ENCODE results near the gene RAD51AP1. TPM values are rescaled to one million over a fixed set of nuclear protein-coding genes. Genes with fewer than 3 reads are reported as not detected.
A peak's percentile ranks its signal among the peaks of the same experiment; 100 is the strongest.

RAD51AP1 gene
- total RNA-seq, 2 donors from 2014 or later: 0.86 to 1.3 TPM

DNA sequence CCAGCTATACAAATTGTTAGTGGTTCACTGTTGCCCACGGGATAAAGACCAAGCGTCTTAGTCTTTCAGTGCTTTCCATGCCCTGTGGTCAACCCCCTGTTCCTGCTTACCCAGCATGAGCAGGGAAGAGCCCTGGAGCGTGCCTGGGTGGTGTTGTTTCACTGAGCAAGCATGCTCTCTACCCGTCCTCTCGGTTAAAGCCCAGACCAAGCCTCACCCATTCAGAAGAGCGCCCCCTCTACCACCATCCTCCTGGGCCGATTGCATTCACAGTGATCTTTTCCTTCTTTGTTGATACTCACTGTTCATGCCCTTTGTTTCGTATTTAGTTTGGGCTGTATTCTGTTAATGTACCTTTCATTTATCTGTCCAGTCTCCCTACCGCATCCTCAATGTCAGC lies 48.4 kb downstream of the RAD51AP1 start:
- Histone ChIP-seq H3K4me1 (no peaks in the 10 kb centered on the region), H3K4me3 (no peak overlapping the region), H3K27me3 (no peaks in the 10 kb centered on the region), H3K9me3 (no peaks in the 10 kb centered on the region), H3K27ac (no peak overlapping the region), H3K36me3 (no peaks in the 10 kb centered on the region)
- TF ChIP-seq, protein P1, sequence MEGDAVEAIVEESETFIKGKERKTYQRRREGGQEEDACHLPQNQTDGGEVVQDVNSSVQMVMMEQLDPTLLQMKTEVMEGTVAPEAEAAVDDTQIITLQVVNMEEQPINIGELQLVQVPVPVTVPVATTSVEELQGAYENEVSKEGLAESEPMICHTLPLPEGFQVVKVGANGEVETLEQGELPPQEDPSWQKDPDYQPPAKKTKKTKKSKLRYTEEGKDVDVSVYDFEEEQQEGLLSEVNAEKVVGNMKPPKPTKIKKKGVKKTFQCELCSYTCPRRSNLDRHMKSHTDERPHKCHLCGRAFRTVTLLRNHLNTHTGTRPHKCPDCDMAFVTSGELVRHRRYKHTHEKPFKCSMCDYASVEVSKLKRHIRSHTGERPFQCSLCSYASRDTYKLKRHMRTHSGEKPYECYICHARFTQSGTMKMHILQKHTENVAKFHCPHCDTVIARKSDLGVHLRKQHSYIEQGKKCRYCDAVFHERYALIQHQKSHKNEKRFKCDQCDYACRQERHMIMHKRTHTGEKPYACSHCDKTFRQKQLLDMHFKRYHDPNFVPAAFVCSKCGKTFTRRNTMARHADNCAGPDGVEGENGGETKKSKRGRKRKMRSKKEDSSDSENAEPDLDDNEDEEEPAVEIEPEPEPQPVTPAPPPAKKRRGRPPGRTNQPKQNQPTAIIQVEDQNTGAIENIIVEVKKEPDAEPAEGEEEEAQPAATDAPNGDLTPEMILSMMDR (IDR thresholded peaks at IDR 0.05): no peak
- peak; percentile 26 for DNase-seq (ENCODE audit: low spot score)

DNA sequence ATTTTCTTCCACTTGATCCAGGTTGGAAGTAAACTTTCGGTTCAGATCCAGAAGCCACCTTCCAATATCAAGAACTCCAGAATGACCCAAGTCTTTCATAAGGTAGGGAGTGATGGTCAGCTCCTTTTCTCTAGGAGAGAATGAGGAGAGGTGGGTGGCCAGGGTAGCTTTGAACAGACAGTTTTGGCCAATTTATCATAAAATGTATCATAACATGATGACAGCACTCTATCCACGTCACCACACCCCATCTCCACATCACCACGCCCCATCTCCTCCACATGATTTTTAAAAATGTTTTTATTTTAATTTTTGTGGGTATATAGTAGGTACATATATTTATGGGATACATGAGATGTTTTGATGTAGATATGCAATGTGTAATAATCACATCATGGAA lies 50.2 kb downstream of the RAD51AP1 start:
- Histone ChIP-seq H3K4me3 (no peak overlapping the region), H3K36me3 (no peaks in the 10 kb centered on the region), H3K27me3 (no peaks in the 10 kb centered on the region), H3K9me3 (no peaks in the 10 kb centered on the region), H3K4me1 (no peaks in the 10 kb centered on the region), H3K27ac (no peak overlapping the region)
- TF ChIP-seq, protein P1 (IDR thresholded peaks at IDR 0.05): no peak
- DNase-seq (ENCODE audit: low spot score): no peak

DNA sequence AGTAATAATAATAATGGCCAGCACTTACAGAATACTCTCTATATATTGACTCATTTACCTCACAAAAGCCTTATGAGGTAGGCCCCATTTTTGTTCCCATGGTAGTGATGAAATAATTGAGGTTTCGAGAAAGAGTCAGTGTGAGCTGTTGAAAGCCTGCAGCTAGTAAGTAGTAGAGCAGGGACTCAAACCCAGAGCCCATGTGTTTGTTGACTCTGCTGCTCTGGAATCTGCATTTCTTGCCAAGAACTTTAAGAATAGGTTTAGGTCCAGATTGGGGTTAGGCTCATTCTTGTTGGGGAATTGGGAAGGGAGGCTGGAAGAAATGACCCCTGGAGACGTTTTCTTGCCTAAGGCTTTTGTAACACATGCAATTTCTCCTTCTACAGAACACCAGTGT lies 51.3 kb downstream of the RAD51AP1 start:
- DNase-seq (ENCODE audit: low spot score): no peak
- Histone ChIP-seq H3K36me3 (no peaks in the 10 kb centered on the region), H3K4me1 (no peaks in the 10 kb centered on the region), H3K4me3 (no peak overlapping the region), H3K27ac (no peak overlapping the region), H3K27me3 (no peaks in the 10 kb centered on the region), H3K9me3 (no peaks in the 10 kb centered on the region)
- TF ChIP-seq, protein P1 (IDR thresholded peaks at IDR 0.05): no peak

DNA sequence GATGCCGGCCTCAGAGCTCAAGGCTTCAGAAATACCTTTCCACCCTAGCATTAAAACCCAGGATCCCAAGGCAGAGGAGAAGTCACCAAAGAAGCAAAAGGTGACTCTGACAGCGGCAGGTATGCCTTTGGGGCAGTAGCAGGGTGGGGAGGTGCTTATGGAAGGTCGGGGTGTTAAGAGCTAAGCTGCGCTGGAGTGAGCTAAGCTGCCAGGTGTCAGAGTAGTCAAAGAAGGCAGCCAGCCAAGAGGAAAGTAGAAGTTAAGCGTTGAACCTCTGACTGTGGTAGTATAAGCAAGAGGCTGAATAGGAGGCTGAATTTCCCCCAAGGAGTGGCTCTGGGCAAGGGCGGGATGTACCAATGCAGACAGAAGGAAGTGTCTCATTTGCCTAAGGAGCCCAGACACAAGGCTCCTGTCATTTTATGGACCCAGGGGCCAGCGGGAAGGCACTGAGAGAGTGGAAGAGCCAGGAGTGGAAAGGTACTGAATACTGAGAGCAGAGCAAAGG lies 52.5 kb downstream of the RAD51AP1 start:
- no peak overlapping the region for H3K4me3 ChIP-seq
- TF ChIP-seq, protein P1 (IDR thresholded peaks at IDR 0.05): no peak
- H3K9me3 ChIP-seq: no peaks in the 10 kb centered on the region
- H3K36me3 ChIP-seq: no peaks in the 10 kb centered on the region
- no peaks in the 10 kb centered on the region for H3K4me1 ChIP-seq
- H3K27ac ChIP-seq: no peak overlapping the region
- no peak for DNase-seq (ENCODE audit: low spot score)
- H3K27me3 ChIP-seq: no peaks in the 10 kb centered on the region

DNA sequence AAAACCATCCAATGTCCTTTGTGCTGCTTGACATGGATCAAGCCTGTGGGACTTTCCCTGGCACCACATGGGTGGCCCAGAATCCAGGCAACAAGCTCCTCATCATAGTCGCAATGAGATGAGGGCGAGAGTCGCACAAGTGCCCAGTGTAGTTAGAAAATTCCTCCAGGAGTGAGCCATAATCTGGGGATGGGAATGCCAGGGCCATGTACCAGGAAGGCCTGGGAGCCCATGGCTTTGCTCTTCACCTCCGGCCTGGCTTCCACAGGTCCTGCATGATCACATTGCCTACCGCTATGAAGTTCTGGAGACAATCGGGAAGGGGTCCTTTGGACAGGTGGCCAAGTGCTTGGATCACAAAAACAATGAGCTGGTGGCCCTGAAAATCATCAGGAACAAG lies 57.2 kb downstream of the RAD51AP1 start:
- H3K27me3 ChIP-seq: no peaks in the 10 kb centered on the region
- H3K9me3 ChIP-seq: no peaks in the 10 kb centered on the region
- TF ChIP-seq, protein P1 (IDR thresholded peaks at IDR 0.05): no peak
- no peaks in the 10 kb centered on the region for H3K4me1 ChIP-seq
- H3K36me3 ChIP-seq: no peaks in the 10 kb centered on the region
- no peak for DNase-seq (ENCODE audit: low spot score)
- no peak overlapping the region for H3K4me3 ChIP-seq
- no peak overlapping the region for H3K27ac ChIP-seq

DNA sequence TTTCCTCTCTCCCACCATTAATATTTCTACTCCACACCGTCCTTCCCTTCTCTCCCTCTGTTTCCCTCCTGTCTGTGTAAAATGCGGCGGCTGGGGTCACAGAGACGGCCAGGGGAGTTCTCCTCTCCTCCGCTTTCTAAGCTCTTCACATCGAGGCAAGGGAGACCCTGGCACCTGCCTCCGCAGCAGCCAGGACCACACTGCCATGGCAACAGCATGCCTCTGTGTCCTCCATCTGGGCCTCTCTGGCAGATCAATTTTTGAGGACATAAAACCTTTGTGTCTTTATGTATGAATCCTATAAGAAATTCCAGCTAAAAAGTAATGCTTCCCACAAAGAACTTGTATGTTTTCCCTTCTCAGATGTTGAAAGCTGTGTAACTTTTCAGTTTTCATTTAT lies 64.7 kb downstream of the RAD51AP1 start:
- no peak for DNase-seq (ENCODE audit: low spot score)
- H3K4me3 ChIP-seq: no peak overlapping the region
- no peaks in the 10 kb centered on the region for H3K27me3 ChIP-seq
- no peaks in the 10 kb centered on the region for H3K36me3 ChIP-seq
- TF ChIP-seq, protein P1 (IDR thresholded peaks at IDR 0.05): no peak
- H3K27ac ChIP-seq: no peak overlapping the region
- peaks cover 0 to 18% of the 10 kb centered on the region in 2 donors for H3K4me1 ChIP-seq
- H3K9me3 ChIP-seq: no peaks in the 10 kb centered on the region
